Kidney (tissue), 14 donors: Measurements from ENCODE around the gene NIPBL. TPM values are rescaled to one million over a fixed set of nuclear protein-coding genes. Genes with fewer than 3 reads are reported as not detected.
"Not testable (repeated sequence)": the region's sequence is repeated elsewhere in the genome, so short reads cannot be mapped to it uniquely, and the experiment has no call there.

Experiments used
- DNase-seq, 5 donors: peaks; one replicate each; pipeline ENCODE4 v3.0.0-alpha.2; 2013 to 2020
- FAIRE-seq: peaks from 2 replicates; lab custom pipeline; 2012; peaks lifted over from hg19 to GRCh38; lab: Jason Lieb, UNC
- H3K27ac ChIP-seq, 2 donors: one replicate each; pipeline ENCODE4 v1.7.0; 2013; ENCODE audit warnings: low read depth in 2 of 2, low read length in 2 of 2, inconsistent platforms in 1 of 2
- H3K27me3 ChIP-seq: one replicate; pipeline ENCODE4 v1.7.1; 2013; ENCODE audit warnings: low read length, inconsistent platforms; ENCODE audit not compliant: control insufficient read depth, insufficient read depth
- H3K36me3 ChIP-seq, 3 donors: one replicate each; pipeline versions ENCODE4 v1.7.0 to v1.7.1; 2013; ENCODE audit warnings: low read length in 3 of 3, control low read depth in 1 of 3, inconsistent platforms in 1 of 3; ENCODE audit not compliant: insufficient read depth in 3 of 3, control insufficient read depth in 2 of 3
- H3K4me1 ChIP-seq, 3 donors: one replicate each; pipeline versions ENCODE4 v1.7.0 to v1.7.1; 2013; ENCODE audit warnings: low read length in 3 of 3, inconsistent platforms in 1 of 3, low read depth in 1 of 3; ENCODE audit not compliant: control insufficient read depth in 2 of 3, insufficient read depth in 2 of 3
- H3K4me3 ChIP-seq, 3 donors: one replicate each; pipeline versions ENCODE4 v1.7.0 to v1.8.1; 2013; ENCODE audit warnings: low read length in 3 of 3, control low read depth in 1 of 3, inconsistent platforms in 1 of 3
- H3K9ac ChIP-seq, 3 donors: one replicate each; pipeline versions ENCODE4 v1.7.0 to v1.7.1; 2013; ENCODE audit warnings: low read length in 3 of 3, control low read depth in 1 of 3, inconsistent platforms in 1 of 3
- H3K9me3 ChIP-seq, 3 donors: one replicate each; pipeline versions ENCODE4 v1.7.0 to v1.7.1; 2013; ENCODE audit warnings: low read length in 3 of 3, control low read depth in 1 of 3, inconsistent platforms in 1 of 3; ENCODE audit not compliant: control insufficient read depth in 2 of 3, insufficient read depth in 1 of 3
- intact Hi-C: fragments of 100-400 bp; cut with DNase I; formaldehyde crosslinking; loops from one replicate; pipeline ENCODE4 v1.11.1; 2022
- polyA plus RNA-seq: library from polyadenylated mRNA; stranded (reverse); fragments of 350-450 nt; fragmentation: Illumina TruSeq; extraction: RNeasy Lipid Tissue Mini Kit (QIAGEN cat#74804); gene quantifications from one replicate; pipeline ENCODE4 v1.2.3, GENCODE V29; 2014; ENCODE audit warnings: low read depth, low replicate concordance; ENCODE audit not compliant: insufficient read depth
- total RNA-seq: library from RNA; stranded (reverse); fragmentation: NEBNext Ultra II Directional; extraction: Animal tissue kit (Norgen Biotek cat#: 25700); gene quantifications from one replicate; pipeline ENCODE4 v1.2.1, GENCODE V29; 2021
- TF ChIP-seq, protein P1 (sequence below): IDR thresholded peaks from 3 replicates; pipeline ENCODE4 v1.5.1; 2012; ENCODE audit warnings: mild to moderate bottlenecking, moderate library complexity, borderline replicate concordance; ENCODE audit not compliant: insufficient read depth; ENCODE audit errors: extremely low read depth
- donor health status: control.
- donor health status: control.
- donor health status: control.
- donor health status: control.
- donor health status: control.
- donor health status: DM: yes; HTN: yes; CAD: no.
- donor health status: Normal renal cell carcinoma (clear cell type).

NIPBL gene
- total and polyA plus RNA-seq, 2 donors from 2014 or later, result 12.4 to 65.5 TPM

DNA sequence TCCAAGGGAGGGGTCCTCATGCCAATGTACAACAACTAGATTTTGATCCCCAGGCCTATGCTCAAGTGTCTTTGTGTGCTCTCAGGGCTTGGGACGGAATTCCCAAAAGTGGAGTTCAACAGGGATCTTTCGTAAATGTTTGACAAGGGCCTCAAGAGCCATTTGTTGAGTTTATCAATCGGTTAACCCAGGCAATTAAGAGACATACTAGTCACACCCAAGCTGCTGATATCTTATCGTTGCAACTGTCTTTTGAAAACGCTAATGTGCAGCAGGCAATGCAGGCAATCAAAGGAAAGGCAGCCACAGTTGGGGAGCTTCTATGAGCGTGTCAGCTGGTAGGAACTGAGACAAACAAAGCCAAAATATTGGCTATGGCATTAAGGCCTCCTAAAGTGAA lies 211.4 kb downstream of the NIPBL start:
- Histone ChIP-seq H3K4me3 (no peak overlapping the region), H3K36me3 (no peaks in the 10 kb centered on the region), H3K4me1 (peaks cover 0 to 3% (median 0%) of the 10 kb centered on the region in 3 donors), H3K27me3 (no peaks in the 10 kb centered on the region), H3K27ac (no peak overlapping the region), H3K9me3 (no peaks in the 10 kb centered on the region), H3K9ac (no peak overlapping the region)
- DNase-seq, result no peak
- TF ChIP-seq, protein P1, sequence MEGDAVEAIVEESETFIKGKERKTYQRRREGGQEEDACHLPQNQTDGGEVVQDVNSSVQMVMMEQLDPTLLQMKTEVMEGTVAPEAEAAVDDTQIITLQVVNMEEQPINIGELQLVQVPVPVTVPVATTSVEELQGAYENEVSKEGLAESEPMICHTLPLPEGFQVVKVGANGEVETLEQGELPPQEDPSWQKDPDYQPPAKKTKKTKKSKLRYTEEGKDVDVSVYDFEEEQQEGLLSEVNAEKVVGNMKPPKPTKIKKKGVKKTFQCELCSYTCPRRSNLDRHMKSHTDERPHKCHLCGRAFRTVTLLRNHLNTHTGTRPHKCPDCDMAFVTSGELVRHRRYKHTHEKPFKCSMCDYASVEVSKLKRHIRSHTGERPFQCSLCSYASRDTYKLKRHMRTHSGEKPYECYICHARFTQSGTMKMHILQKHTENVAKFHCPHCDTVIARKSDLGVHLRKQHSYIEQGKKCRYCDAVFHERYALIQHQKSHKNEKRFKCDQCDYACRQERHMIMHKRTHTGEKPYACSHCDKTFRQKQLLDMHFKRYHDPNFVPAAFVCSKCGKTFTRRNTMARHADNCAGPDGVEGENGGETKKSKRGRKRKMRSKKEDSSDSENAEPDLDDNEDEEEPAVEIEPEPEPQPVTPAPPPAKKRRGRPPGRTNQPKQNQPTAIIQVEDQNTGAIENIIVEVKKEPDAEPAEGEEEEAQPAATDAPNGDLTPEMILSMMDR, result no peak
- no peak for FAIRE-seq
- intact Hi-C loops, result no loop called here

DNA sequence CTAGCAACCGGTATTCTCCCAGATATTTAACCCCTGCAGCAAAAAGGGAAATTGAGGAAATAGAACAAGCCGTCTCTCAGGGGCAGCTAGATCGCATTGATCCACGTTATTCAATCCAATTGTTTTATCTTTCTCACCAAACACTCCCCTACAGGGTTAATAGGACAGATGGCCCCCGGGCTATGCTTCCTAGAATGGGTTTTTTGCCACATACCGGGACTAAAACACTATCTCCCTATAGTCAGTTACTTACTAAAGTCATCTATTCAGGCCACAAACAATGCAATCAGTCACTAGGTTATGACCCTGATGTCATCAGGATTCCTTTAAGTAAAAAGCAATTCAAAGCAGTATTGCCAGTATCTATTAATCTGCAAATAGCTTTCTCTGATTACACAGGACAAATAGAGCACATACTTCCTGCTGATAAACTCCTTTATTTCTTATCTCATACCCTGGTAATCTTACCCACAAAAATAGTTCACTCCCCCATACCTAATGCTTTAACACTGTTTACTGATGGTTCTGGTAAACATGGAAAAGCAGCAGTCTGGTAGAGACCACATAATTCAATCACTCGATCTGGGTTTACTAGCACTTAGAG lies 213.7 kb downstream of the NIPBL start:
- no peaks in the 10 kb centered on the region for H3K27me3 ChIP-seq
- TF ChIP-seq, protein P1, result no peak
- no peak for FAIRE-seq
- peaks cover 0 to 3% (median 0%) of the 10 kb centered on the region in 3 donors for H3K4me1 ChIP-seq
- no peaks in the 10 kb centered on the region for H3K9me3 ChIP-seq
- H3K4me3 ChIP-seq, result peak overlapping the region in 2 of 3 donors; percentile 23 to 28
- no peak overlapping the region for H3K27ac ChIP-seq
- no peak overlapping the region for H3K9ac ChIP-seq
- intact Hi-C loops, result no loop called here
- no peak for DNase-seq
- no peaks in the 10 kb centered on the region for H3K36me3 ChIP-seq

DNA sequence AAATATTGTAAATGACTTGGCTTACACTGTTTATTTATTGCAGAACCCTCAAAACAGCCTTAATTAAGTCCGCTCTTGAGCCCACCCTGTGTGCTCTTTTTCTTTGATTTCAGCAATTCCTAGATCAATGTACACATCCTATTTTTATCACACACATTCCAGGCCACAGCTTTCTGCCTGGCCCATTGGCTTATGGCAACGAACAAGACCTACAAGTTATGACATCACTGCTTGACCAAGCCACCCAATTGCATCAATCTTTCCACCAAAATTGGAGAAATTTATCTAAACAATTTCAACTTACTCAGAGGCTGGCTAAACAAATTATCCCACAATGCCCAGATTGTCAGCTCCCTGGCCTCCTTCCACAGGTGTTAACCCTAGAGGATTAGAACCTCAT lies 214.2 kb downstream of the NIPBL start:
- no peak overlapping the region for H3K27ac ChIP-seq
- H3K9ac ChIP-seq, result no peak overlapping the region
- H3K4me3 ChIP-seq, result no peak overlapping the region
- TF ChIP-seq, protein P1, result no peak
- DNase-seq (no peak), FAIRE-seq (no peak)
- no peaks in the 10 kb centered on the region for H3K27me3 ChIP-seq
- H3K36me3 ChIP-seq, result no peaks in the 10 kb centered on the region
- no peaks in the 10 kb centered on the region for H3K9me3 ChIP-seq
- intact Hi-C loops, result no loop called here
- H3K4me1 ChIP-seq, result peaks cover 0 to 3% (median 0%) of the 10 kb centered on the region in 3 donors

DNA sequence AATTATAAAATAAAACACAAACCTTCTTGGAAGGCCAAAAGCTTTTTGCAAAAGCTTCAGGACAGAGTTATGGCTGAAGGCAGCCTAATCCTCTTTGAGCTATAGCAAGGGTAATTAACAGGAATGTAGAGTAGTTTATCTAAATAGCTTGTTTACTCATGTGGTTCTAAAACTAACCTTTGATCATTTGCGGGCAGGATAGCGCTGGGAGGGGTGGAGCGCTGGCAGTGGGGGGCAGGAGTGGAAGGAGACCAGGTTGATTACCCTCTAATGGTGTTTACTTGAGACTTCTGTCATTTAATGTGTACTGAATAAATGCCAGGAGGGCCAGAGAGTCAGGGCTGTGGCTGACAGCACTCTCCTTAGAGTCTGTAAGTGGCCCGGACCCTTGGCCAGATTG lies 217.2 kb downstream of the NIPBL start:
- H3K9me3 ChIP-seq, H3K4me1 ChIP-seq, H3K27me3 ChIP-seq, H3K27ac ChIP-seq, H3K9ac ChIP-seq, FAIRE-seq, H3K4me3 ChIP-seq, H3K36me3 ChIP-seq, intact Hi-C loops, DNase-seq: not testable (repeated sequence)

DNA sequence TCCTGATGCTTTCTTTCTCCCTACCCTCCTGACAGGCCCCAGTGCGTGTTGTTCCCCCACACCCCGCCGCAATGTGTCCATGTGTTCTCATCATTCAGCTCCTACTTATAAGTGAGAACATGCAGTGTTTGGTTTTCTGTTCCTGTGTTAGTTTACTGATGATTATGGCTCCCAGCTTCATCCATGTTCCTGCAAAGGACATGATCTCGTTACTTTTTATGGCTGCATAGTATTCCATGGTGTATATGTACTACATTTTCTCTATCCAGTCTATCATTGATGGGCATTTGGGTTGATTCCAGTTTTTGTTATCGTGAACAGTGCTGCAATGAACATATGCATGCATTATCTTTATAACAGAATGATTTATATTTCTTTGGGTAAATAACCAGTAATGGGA lies 222.7 kb downstream of the NIPBL start:
- H3K4me1 ChIP-seq, H3K27me3 ChIP-seq, FAIRE-seq, intact Hi-C loops, H3K4me3 ChIP-seq, H3K27ac ChIP-seq, H3K9me3 ChIP-seq, H3K9ac ChIP-seq, DNase-seq, H3K36me3 ChIP-seq: not testable (repeated sequence)
